ACC112 (cell line): ENCODE data around the gene SLC66A3.

Source experiments
- H2AFZ ChIP-seq: fragments of 200-600 bp; sonication (generic); one replicate; pipeline ENCODE4 v1.6.0; 2017; ENCODE audit warnings: antibody characterized with exemption, low read length; ENCODE audit not compliant: unreplicated experiment
- H3K27ac ChIP-seq: fragments of 200-600 bp; sonication (generic); 2 replicates; pipeline ENCODE4 v1.5.1; 2014; ENCODE audit warnings: low read depth, mild to moderate bottlenecking, antibody characterized with exemption, low read length, moderate library complexity
- H3K27me3 ChIP-seq: fragments of 200-600 bp; sonication (generic); 2 replicates; pipeline ENCODE4 v1.6.1; 2014; ENCODE audit warnings: mild to moderate bottlenecking, antibody characterized with exemption, low read length, moderate library complexity, mixed read lengths; ENCODE audit not compliant: insufficient read depth
- H3K36me3 ChIP-seq: fragments of 200-600 bp; sonication (generic); 2 replicates; pipeline ENCODE4 v1.6.1; 2016; ENCODE audit warnings: mild to moderate bottlenecking, antibody characterized with exemption, low read length, moderate library complexity, mixed read lengths; ENCODE audit not compliant: insufficient read depth
- H3K4me1 ChIP-seq: fragments of 200-600 bp; sonication (generic); one replicate; pipeline ENCODE4 v1.6.1; 2016; ENCODE audit warnings: low read length, mixed read lengths; ENCODE audit not compliant: insufficient read depth, unreplicated experiment, control insufficient read depth
- H3K4me3 ChIP-seq: fragments of 200-600 bp; sonication (generic); 2 replicates; pipeline ENCODE4 v1.5.1; 2014; ENCODE audit warnings: mild to moderate bottlenecking, low read depth, low read length
- H3K79me2 ChIP-seq: fragments of 200-600 bp; sonication (generic); one replicate; pipeline ENCODE4 v1.6.0; 2016; ENCODE audit warnings: low read length; ENCODE audit not compliant: control insufficient read depth, unreplicated experiment, insufficient read depth

The SLC66A3 gene

GRCh38 chr2:11180653-11181052, 25.4 kb downstream of the SLC66A3 start:
- H2AFZ ChIP-seq = no peak overlapping the region
- peaks cover 4% of the 10 kb centered on the region; the same call in 1 of the 2 replicates for H3K36me3 ChIP-seq
- H3K79me2 ChIP-seq = no peaks in the 10 kb centered on the region
- no peak overlapping the region for H3K4me3 ChIP-seq
- no peak overlapping the region for H3K27ac ChIP-seq
- H3K27me3 ChIP-seq = no peaks in the 10 kb centered on the region
- peaks cover 4% of the 10 kb centered on the region for H3K4me1 ChIP-seq

GRCh38 chr2:11182951-11183350, 27.7 kb downstream of the SLC66A3 start:
- Histone ChIP-seq H3K27ac (no peak overlapping the region), H3K27me3 (no peaks in the 10 kb centered on the region), H3K79me2 (no peaks in the 10 kb centered on the region), H3K4me1 (peaks cover 10% of the 10 kb centered on the region), H3K4me3 (no peak overlapping the region), H3K36me3 (peaks cover 4% of the 10 kb centered on the region; the same call in 1 of the 2 replicates), H2AFZ (no peak overlapping the region)

GRCh38 chr2:11186145-11186544, 30.9 kb downstream of the SLC66A3 start:
- Histone ChIP-seq H2AFZ (no peak overlapping the region), H3K79me2 (no peaks in the 10 kb centered on the region), H3K4me1 (peaks cover 10% of the 10 kb centered on the region), H3K36me3 (peaks cover 23% of the 10 kb centered on the region), H3K4me3 (no peak overlapping the region), H3K27me3 (no peaks in the 10 kb centered on the region), H3K27ac (no peak overlapping the region)

GRCh38 chr2:11187083-11187619, 31.9 kb downstream of the SLC66A3 start:
- Histone ChIP-seq H3K27ac (peak overlapping the region; percentile 27; the same call in 1 of the 2 replicates), H2AFZ (no peak overlapping the region), H3K79me2 (no peaks in the 10 kb centered on the region), H3K36me3 (peaks cover 31% of the 10 kb centered on the region), H3K4me1 (peaks cover 10% of the 10 kb centered on the region), H3K4me3 (no peak overlapping the region), H3K27me3 (no peaks in the 10 kb centered on the region)

GRCh38 chr2:11187731-11188130, 32.5 kb downstream of the SLC66A3 start:
- H3K36me3 ChIP-seq = peaks cover 31% of the 10 kb centered on the region
- H2AFZ ChIP-seq = no peak overlapping the region

GRCh38 chr2:11196246-11196645, 41.0 kb downstream of the SLC66A3 start:
- Histone ChIP-seq H3K4me3 (no peak overlapping the region), H2AFZ (no peak overlapping the region), H3K79me2 (no peaks in the 10 kb centered on the region), H3K27ac (no peak overlapping the region), H3K27me3 (no peaks in the 10 kb centered on the region), H3K4me1 (no peaks in the 10 kb centered on the region), H3K36me3 (peaks cover 37% of the 10 kb centered on the region)

More at GRCh38 chr2:11187731-11188130, 32.5 kb downstream of the SLC66A3 start:
- Histone ChIP-seq H3K27me3 (no peaks in the 10 kb centered on the region), H3K4me1 (peaks cover 10% of the 10 kb centered on the region), H3K79me2 (no peaks in the 10 kb centered on the region), H3K4me3 (no peak overlapping the region), H3K27ac (peak overlapping the region; percentile 27; the same call in 1 of the 2 replicates)

GRCh38 chr2:11200651-11201050, 45.4 kb downstream of the SLC66A3 start:
- Histone ChIP-seq H3K4me1 (peaks cover 18% of the 10 kb centered on the region), H3K36me3 (peaks cover 28% of the 10 kb centered on the region), H2AFZ (no peak overlapping the region), H3K27me3 (no peaks in the 10 kb centered on the region), H3K4me3 (no peak overlapping the region), H3K79me2 (no peaks in the 10 kb centered on the region), H3K27ac (no peak overlapping the region)

GRCh38 chr2:11201969-11202368, 46.7 kb downstream of the SLC66A3 start:
- H3K4me1 ChIP-seq = peaks cover 18% of the 10 kb centered on the region
- H3K27ac ChIP-seq = no peak overlapping the region
- peaks cover 19% of the 10 kb centered on the region for H3K36me3 ChIP-seq
- no peaks in the 10 kb centered on the region for H3K79me2 ChIP-seq
- no peak overlapping the region for H3K4me3 ChIP-seq
- H3K27me3 ChIP-seq = no peaks in the 10 kb centered on the region
- no peak overlapping the region for H2AFZ ChIP-seq

- Histone ChIP-seq H2AFZ (no peak overlapping the region), H3K27ac (peak overlapping the region; percentile 51), H3K4me1 (peaks cover 18% of the 10 kb centered on the region), H3K36me3 (peaks cover 19% of the 10 kb centered on the region), H3K4me3 (no peak overlapping the region), H3K79me2 (no peaks in the 10 kb centered on the region), H3K27me3 (no peaks in the 10 kb centered on the region)
Measured at GRCh38 chr2:11203480-11203879, 48.2 kb downstream of the SLC66A3 start.

- Histone ChIP-seq H3K27ac (no peak overlapping the region), H2AFZ (no peak overlapping the region), H3K27me3 (no peaks in the 10 kb centered on the region), H3K79me2 (no peaks in the 10 kb centered on the region), H3K4me3 (no peak overlapping the region), H3K4me1 (peaks cover 18% of the 10 kb centered on the region), H3K36me3 (peaks cover 13% of the 10 kb centered on the region)
Measured at GRCh38 chr2:11208083-11208482, 52.8 kb downstream of the SLC66A3 start.

GRCh38 chr2:11212645-11213044, 57.4 kb downstream of the SLC66A3 start:
- H2AFZ ChIP-seq = no peak overlapping the region
- H3K4me1 ChIP-seq = peaks cover 5% of the 10 kb centered on the region
- no peak overlapping the region for H3K27ac ChIP-seq
- H3K36me3 ChIP-seq = peaks cover 28% of the 10 kb centered on the region
- H3K4me3 ChIP-seq = no peak overlapping the region
- H3K27me3 ChIP-seq = no peaks in the 10 kb centered on the region
- H3K79me2 ChIP-seq = no peaks in the 10 kb centered on the region
